HEK293T (cell line): ENCODE measurements around the gene KCNG2.

ENCODE experiments used
- ARNT ChIP-seq: fragments of 450-650 bp; IDR thresholded peaks from 2 replicates; pipeline ENCODE4 v1.6.1; 2017; ENCODE audit warnings: mild to moderate bottlenecking
- BHLHE40 ChIP-seq: fragments of 450-650 bp; IDR thresholded peaks from 2 replicates; pipeline ENCODE4 v1.6.1; 2016; ENCODE audit warnings: mild to moderate bottlenecking, moderate library complexity, borderline replicate concordance
- FOXA1 ChIP-seq: fragments of 450-650 bp; IDR thresholded peaks from 2 replicates; pipeline ENCODE4 v1.6.1; 2016; ENCODE audit warnings: mild to moderate bottlenecking
- FOXK2 ChIP-seq: fragments of 450-650 bp; IDR thresholded peaks from 2 replicates; pipeline ENCODE4 v1.6.1; 2016; ENCODE audit warnings: mild to moderate bottlenecking
- FOXM1 ChIP-seq: fragments of 450-650 bp; IDR thresholded peaks from 2 replicates; pipeline ENCODE4 v1.6.1; 2017; ENCODE audit warnings: mild to moderate bottlenecking, borderline replicate concordance
- HDGF ChIP-seq: fragments of 450-650 bp; IDR thresholded peaks from 2 replicates; pipeline ENCODE4 v1.6.1; 2017; ENCODE audit warnings: antibody characterized with exemption, borderline replicate concordance
- LEF1 ChIP-seq: fragments of 450-650 bp; IDR thresholded peaks from 2 replicates; pipeline ENCODE4 v1.6.1; 2017; ENCODE audit warnings: mild to moderate bottlenecking, borderline replicate concordance
- NFRKB ChIP-seq: fragments of 450-650 bp; IDR thresholded peaks from 2 replicates; pipeline ENCODE4 v1.6.1; 2016; ENCODE audit warnings: mild to moderate bottlenecking, moderate library complexity
- SP1 ChIP-seq: fragments of 450-650 bp; IDR thresholded peaks from 2 replicates; pipeline ENCODE4 v1.6.1; 2017
- SUZ12 ChIP-seq: fragments of 450-650 bp; IDR thresholded peaks from 2 replicates; pipeline ENCODE4 v1.6.1; 2016; ENCODE audit warnings: mild to moderate bottlenecking
- ZNF384 ChIP-seq: fragments of 450-650 bp; IDR thresholded peaks from 2 replicates; pipeline ENCODE4 v1.6.1; 2016
- TF ChIP-seq, protein P1 (sequence below): fragments of 450-650 bp; IDR thresholded peaks from 2 replicates; pipeline ENCODE4 v1.6.1; 2016

DNA sequence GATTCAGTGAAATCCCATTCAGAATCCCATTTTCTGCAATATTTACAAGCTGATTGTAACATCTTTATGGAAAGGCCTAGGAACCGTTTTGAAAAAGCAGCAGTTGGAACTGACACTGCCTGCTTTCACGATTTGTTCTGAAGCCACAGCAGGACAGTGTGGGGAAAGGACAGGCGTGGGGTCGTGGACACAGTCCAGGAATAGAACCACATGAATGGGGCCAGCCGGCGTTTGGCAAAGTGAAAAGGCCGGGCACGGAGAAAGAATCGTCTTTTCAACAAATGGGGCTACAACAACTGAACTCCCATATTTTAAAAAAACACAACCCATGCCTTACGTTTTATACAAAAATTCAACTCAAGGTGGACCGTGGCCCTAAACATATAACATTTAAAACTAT lies 84.0 kb downstream of the KCNG2 start:
- TF ChIP-seq SP1 (no peak), FOXA1 (no peak), LEF1 (no peak), SUZ12 (no peak), ARNT (no peak), ZNF384 (no peak), FOXK2 (no peak), HDGF (no peak), FOXM1 (no peak), NFRKB (no peak), BHLHE40 (no peak)
- TF ChIP-seq, protein P1, sequence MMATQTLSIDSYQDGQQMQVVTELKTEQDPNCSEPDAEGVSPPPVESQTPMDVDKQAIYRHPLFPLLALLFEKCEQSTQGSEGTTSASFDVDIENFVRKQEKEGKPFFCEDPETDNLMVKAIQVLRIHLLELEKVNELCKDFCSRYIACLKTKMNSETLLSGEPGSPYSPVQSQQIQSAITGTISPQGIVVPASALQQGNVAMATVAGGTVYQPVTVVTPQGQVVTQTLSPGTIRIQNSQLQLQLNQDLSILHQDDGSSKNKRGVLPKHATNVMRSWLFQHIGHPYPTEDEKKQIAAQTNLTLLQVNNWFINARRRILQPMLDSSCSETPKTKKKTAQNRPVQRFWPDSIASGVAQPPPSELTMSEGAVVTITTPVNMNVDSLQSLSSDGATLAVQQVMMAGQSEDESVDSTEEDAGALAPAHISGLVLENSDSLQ = no peak
